ENCODE results near the gene EPHB3.
A peak's percentile ranks its signal among the peaks of the same experiment; 100 is the strongest.

Gene EPHB3

DNA sequence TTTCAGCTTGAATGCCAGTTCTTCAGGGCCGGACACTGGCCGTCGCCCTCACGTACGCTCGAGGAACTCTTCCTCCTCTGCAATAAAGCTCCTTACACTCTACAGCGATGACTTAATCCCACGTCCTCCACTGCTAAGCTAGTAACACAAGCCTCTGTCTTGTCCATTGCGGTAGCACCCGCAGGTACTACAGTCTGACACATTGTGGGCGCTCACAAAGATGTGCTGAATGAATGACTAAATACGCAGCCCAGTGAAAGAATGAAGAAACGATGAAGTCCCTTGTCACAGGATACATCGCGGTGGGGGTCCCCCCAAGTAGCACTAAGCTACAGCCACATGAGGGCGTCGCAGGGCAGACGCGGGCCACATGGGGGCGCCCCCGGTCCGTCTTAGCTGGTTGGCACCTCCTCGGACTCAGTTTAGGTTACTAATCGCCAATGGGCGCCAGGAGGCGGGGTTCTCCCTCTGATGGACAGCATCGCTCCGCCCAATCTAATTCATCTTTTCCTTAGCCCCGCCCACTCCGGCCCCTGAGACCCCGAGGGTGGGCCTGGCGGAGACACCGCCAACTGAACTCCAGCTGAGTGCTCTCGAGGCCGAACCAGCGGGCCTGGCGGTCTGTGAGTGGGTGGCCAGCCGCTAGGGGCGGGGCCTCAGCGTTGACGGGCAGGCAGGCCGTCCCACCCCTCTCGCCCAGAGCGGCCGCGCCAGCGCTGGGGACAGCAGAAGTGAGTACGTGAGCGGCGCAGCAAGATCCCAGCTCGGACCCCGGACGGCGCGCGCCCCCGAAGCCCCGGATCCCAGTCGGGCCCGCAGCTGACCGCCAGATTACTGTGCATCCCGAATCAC lies at the start of gene EPHB3:
EPHB3 (plus strand) TSS at position 725 of the 852 bp plus-strand sequence. CDS start 451 bp downstream, outside the sequence.
- ATAC-seq, result peak; percentile 80 to 82

DNA sequence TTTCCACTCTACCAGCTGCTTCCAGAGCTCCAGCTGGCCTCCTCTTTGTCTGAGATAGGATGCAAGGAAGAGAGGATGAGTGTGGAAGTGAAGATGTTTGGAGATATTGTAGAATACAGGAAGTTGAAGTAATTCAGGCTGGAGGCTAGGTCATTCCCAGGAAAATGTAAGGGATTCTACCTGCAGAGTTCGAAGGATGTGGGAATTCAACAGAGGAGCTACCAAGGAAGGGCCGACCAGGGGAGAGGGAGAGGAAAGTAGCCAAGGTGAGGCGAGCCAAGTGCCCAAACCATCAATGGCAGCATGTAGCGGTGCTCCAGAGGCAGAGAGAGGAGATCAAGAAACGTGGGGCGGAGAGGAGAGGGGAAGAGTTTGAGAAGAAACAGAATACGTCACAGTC lies 49.0 kb upstream of the EPHB3 start:
- ATAC-seq, result no peak

GRCh38 chr3:184513276-184514170 lies 48.1 kb upstream of the EPHB3 start:
- ATAC-seq, result peak; percentile 95 to 97

DNA sequence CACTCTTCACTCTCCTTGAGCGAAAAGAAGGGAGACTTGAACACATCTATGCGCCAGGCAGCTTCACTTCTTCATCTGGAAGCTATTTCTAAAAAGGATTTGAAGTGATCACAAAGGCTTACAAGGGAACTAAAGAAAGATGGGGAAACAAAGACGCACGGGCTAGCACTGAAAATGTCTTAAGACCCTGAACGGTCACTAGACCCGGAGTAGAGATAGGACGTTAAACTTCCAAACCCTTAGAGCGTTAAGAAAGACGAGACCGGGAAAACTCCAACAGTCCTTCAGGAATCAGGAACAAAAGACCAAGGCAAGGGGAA lies 47.5 kb upstream of the EPHB3 start:
- ATAC-seq, result no peak

- peak; percentile 58 to 65 for ATAC-seq
These were observed 37.6 kb upstream of the EPHB3 start for GRCh38 chr3:184523825-184524615.

- peak in 1 of 2 donors; percentile 17 for ATAC-seq
These were observed 36.6 kb upstream of the EPHB3 start for GRCh38 chr3:184524981-184525336.

DNA sequence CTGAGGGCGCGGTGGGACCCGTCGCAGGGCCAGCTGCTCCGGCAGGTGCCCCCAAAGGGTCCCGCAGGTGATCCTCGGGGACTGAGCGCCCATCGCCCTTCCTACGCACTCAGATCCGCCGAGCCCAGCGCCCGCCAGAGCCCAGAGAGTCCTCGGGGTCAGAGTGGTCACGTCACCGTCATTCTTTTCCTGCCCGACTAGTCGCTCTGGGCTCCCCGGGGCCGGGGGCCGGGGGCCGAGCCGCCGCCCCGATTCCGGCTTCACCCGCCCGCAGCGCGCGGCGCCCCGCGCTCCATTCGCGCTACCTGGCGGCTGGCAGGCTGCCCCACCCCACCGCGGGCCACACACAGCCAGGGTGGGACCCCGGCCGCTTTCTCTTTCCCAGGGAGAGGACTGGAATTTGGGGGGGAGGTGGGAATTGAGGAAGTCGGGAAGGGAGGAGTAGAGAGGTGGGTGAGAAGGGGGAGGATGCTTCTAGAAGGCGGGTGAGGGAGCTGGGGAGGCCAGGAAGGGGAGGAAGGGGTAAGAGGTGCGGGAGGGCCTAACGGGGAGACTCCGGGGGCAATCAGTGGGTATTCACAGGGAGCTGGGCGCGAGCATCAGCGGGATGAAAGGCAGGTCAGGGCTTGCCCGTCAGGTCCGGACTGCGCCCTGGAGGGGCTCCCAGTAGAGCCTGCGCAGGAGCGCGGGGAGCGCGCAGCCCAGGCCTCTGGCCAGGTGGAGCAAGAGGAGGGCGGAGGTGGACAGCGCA lies 36.1 kb upstream of the EPHB3 start:
- peak; percentile 24 to 35 for ATAC-seq

GRCh38 chr3:184526088-184526433 lies 35.5 kb upstream of the EPHB3 start:
- no peak for ATAC-seq

- no peak for ATAC-seq
These were observed 29.8 kb upstream of the EPHB3 start for GRCh38 chr3:184531626-184532280.

- no peak for ATAC-seq
These were observed 28.4 kb upstream of the EPHB3 start for GRCh38 chr3:184532940-184533732.

GRCh38 chr3:184537885-184538665 lies 23.5 kb upstream of the EPHB3 start:
- no peak for ATAC-seq

DNA sequence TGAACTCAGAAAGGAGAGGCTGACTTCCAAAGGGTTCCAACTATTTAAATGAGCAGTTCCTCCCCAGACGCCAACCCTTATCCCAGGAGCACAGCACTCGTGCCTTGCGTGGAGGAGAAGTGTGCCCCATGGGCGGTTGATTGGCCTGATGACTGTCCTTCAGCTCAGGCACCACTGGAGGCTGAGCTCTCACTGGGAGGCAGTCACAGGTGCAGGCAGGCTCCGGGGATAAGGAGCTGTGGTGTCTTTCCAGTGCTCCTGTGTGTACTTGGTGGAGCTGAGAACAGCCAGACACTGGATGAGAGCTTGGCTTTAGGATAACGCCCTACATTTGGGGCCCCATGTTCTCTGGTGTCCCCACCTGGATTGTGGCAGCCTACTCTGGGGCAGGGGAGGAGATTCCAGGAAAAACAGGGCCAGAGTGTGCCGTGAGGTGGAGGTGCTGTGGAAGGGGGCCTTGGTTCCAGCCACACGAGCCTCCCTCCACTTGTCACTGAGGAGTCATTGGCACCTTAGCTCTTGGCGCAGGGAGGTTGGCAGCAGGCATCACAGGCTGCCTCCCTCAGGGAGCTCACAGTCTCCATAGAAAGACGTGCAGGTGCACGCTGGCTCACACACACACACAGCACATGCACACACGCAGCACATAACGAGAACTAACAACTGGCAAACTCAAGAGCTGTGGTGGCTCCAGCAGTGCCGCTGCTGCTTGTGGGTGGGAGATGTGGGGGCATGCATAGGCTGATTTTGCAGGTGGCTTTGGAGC lies 22.7 kb upstream of the EPHB3 start:
- ATAC-seq, result no peak

DNA sequence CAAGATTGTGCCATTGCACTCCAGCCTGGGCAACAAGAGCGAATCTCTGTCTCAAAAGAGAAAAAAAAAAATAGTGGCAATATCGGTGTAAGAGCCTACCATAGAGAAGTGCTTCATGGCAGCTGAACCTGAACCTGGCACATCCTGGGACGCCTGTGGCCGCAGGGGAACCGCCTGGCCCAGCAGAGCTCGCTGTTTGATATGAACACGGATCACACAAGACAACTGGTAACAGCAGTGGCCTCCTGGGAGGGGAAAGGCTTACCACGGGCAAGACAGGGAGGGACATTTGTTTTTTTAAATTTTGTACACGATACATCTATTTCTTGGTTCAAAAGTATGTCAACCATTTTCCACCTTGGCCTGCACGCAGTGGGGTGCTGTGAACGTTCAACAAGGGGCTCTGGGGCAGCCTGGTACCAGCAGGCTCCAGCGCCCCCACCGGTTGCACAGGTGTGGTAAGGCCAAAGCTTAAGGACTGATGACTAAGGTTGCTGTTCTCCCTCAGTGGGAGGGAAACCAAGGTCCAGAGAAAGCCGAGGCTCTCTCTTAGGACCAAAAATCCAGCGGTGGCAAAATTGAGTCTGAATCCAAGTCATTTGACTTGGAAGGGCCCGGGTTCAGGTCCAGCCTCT lies 21.7 kb upstream of the EPHB3 start:
- no peak for ATAC-seq

- peak; percentile 48 to 56 for ATAC-seq
These were observed 20.6 kb upstream of the EPHB3 start for GRCh38 chr3:184540777-184541681.

DNA sequence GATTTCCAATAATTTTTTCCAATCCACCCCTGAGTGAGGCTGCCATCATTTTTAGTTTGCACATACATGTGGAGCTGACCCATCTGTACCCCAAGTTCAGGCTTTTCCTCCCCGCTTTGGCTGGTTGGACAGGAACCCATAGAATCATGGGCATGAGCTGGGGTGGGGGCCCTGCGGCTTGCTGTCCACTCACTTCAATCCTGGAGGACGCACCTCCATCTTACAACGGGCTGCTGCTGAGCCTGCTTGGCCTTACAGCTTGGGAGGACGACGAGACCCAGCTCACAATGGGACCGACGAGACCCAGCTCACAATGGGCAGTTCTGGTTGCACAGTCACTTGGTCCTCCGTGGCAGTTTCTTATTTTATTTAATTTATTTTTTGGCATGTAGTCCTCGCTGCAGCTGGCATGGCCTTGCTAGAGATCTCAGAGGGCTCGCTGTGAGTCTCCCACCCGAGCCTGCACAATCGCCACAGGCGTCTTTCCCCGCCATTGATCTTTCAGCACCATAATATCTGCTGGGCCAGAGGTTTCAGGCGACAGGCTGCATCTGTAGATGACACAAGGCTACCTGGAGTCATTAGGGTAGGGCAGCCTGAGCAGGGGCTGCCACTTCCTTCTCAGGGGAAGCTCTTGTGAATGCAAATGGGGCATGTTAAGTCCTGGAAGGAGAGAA lies 19.6 kb upstream of the EPHB3 start:
- ATAC-seq, result no peak

DNA sequence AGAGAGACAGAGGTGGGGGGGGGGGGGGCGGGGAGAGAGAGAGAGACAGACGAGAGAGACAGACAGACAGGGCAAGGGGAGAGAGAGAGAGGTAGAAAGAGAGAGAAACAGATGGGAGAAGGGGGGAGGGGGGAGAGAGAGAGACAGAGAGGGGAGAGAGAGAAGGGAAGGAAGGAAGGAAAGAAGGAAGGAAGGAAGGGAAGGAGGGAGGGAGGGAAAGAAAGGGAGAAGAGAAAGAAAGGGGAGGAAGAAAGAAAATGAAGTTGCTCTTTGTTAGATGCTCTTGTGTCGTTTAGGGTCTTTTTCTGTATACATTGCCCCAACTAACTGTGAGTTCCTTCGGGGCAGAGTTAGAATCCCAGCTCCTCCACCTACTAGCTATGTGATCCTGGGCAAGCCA lies 19.0 kb upstream of the EPHB3 start:
- no peak for ATAC-seq

GRCh38 chr3:184543256-184543655 lies 18.3 kb upstream of the EPHB3 start:
- ATAC-seq, result no peak
